Liver (tissue), 9 donors: ENCODE data around the gene PROZ. TPM values are rescaled to one million over a fixed set of nuclear protein-coding genes. Genes with fewer than 3 reads are reported as not detected.
A peak's percentile ranks its signal among the peaks of the same experiment; 100 is the strongest.

Source experiments
- DNase-seq: peaks from one replicate; pipeline ENCODE4 v3.0.0-alpha.2; 2017; ENCODE audit warnings: low spot score
- H3K27ac ChIP-seq, 2 donors: one replicate each; pipeline ENCODE4 v1.7.0; 2013; ENCODE audit warnings: inconsistent platforms in 2 of 2, low read length in 2 of 2, control low read depth in 1 of 2, low read depth in 1 of 2, mild to moderate bottlenecking in 1 of 2
- H3K27me3 ChIP-seq, 4 donors: one replicate each; pipeline versions ENCODE4 v1.6.1 to v1.7.0; 2013; ENCODE audit warnings: low read length in 3 of 4, inconsistent platforms in 1 of 4, mild to moderate bottlenecking in 1 of 4, moderate library complexity in 1 of 4; ENCODE audit not compliant: control insufficient read depth in 4 of 4, insufficient read depth in 4 of 4
- H3K36me3 ChIP-seq, 4 donors: one replicate each; pipeline versions ENCODE4 v1.6.1 to v1.7.0; 2013; ENCODE audit warnings: low read length in 3 of 4, mild to moderate bottlenecking in 3 of 4, low read depth in 1 of 4, moderate library complexity in 1 of 4; ENCODE audit not compliant: control insufficient read depth in 4 of 4, insufficient read depth in 3 of 4
- H3K4me1 ChIP-seq, 4 donors: one replicate each; pipeline versions ENCODE4 v1.6.1 to v1.7.0; 2013; ENCODE audit warnings: low read length in 3 of 4, mild to moderate bottlenecking in 3 of 4, moderate library complexity in 1 of 4; ENCODE audit not compliant: control insufficient read depth in 4 of 4, insufficient read depth in 4 of 4
- H3K4me3 ChIP-seq, 3 donors: one replicate each; pipeline versions ENCODE4 v1.6.1 to v1.7.0; 2013; ENCODE audit warnings: low read length in 3 of 3, control low read depth in 1 of 3, low read depth in 1 of 3, mild to moderate bottlenecking in 1 of 3
- H3K9ac ChIP-seq, 2 donors: one replicate each; pipeline ENCODE4 v1.7.0; 2013; ENCODE audit warnings: low read length in 2 of 2, mild to moderate bottlenecking in 2 of 2, moderate library complexity in 2 of 2, control low read depth in 1 of 2, low read depth in 1 of 2
- H3K9me3 ChIP-seq, 4 donors: one replicate each; pipeline versions ENCODE4 v1.6.1 to v1.7.0; 2013; ENCODE audit warnings: low read length in 3 of 4; ENCODE audit not compliant: control insufficient read depth in 4 of 4
- ATF3 ChIP-seq: IDR thresholded peaks from 2 replicates; pipeline ENCODE4 v1.6.1; 2016; ENCODE audit warnings: antibody characterized with exemption
- CTCF ChIP-seq: fragments of 150-350 bp; IDR thresholded peaks from 2 replicates; pipeline ENCODE4 v1.5.1; 2017; ENCODE audit warnings: improper control_type of control experiment, low read depth, low read length; ENCODE audit not compliant: missing input control
- EGR1 ChIP-seq, 2 donors: IDR thresholded peaks; 2 replicates each; pipeline ENCODE4 v1.6.1; 2016 to 2018; ENCODE audit warnings: antibody characterized with exemption in 2 of 2, low read depth in 2 of 2
- FOXA1 ChIP-seq: IDR thresholded peaks from 2 replicates; pipeline ENCODE4 v1.6.1; 2016; ENCODE audit warnings: antibody characterized with exemption
- FOXA2 ChIP-seq: IDR thresholded peaks from 2 replicates; pipeline ENCODE4 v1.6.1; 2016; ENCODE audit warnings: antibody characterized with exemption
- GABPA ChIP-seq, 2 donors: IDR thresholded peaks in 1 of 2; conservative IDR thresholded peaks in 1 of 2; 2 replicates each; pipeline ENCODE4 v1.6.1; 2016; ENCODE audit warnings: antibody characterized with exemption in 2 of 2, mild to moderate bottlenecking in 1 of 2, moderate library complexity in 1 of 2
- HNF4A ChIP-seq, 2 donors: conservative IDR thresholded peaks; 2 replicates each; pipeline ENCODE4 v1.6.1; 2016; ENCODE audit warnings: antibody characterized with exemption in 2 of 2, mild to moderate bottlenecking in 2 of 2
- HNF4G ChIP-seq: IDR thresholded peaks from 2 replicates; pipeline ENCODE4 v1.6.1; 2016; ENCODE audit warnings: antibody characterized with exemption
- JUND ChIP-seq, 2 donors: IDR thresholded peaks; 2 replicates each; pipeline ENCODE4 v1.6.1; 2016; ENCODE audit warnings: antibody characterized with exemption in 2 of 2
- MAX ChIP-seq: IDR thresholded peaks from 2 replicates; pipeline ENCODE4 v1.6.1; 2016; ENCODE audit warnings: antibody characterized with exemption
- NR2F2 ChIP-seq: IDR thresholded peaks from 2 replicates; pipeline ENCODE4 v1.6.1; 2016; ENCODE audit warnings: antibody characterized with exemption
- RAD21 ChIP-seq, 2 donors: IDR thresholded peaks; 2 replicates each; pipeline ENCODE4 v1.6.1; 2016; ENCODE audit warnings: antibody characterized with exemption in 2 of 2, mild to moderate bottlenecking in 2 of 2
- REST ChIP-seq: IDR thresholded peaks from 2 replicates; pipeline ENCODE4 v1.6.1; 2016; ENCODE audit warnings: antibody characterized with exemption, mild to moderate bottlenecking
- RXRA ChIP-seq, 2 donors: IDR thresholded peaks; 2 replicates each; pipeline ENCODE4 v1.6.1; 2017 to 2018; ENCODE audit warnings: antibody characterized with exemption in 2 of 2, mild to moderate bottlenecking in 1 of 2
- SP1 ChIP-seq: IDR thresholded peaks from 2 replicates; pipeline ENCODE4 v1.6.1; 2018; ENCODE audit warnings: antibody characterized with exemption, mild to moderate bottlenecking
- TAF1 ChIP-seq: conservative IDR thresholded peaks from 2 replicates; pipeline ENCODE4 v1.6.1; 2016; ENCODE audit warnings: antibody characterized with exemption, mild to moderate bottlenecking
- YY1 ChIP-seq: IDR thresholded peaks from 2 replicates; pipeline ENCODE4 v1.6.1; 2016; ENCODE audit warnings: antibody characterized with exemption, mild to moderate bottlenecking
- ZBTB33 ChIP-seq: IDR thresholded peaks from 2 replicates; pipeline ENCODE4 v1.6.1; 2016; ENCODE audit warnings: antibody characterized with exemption
- WGBS: extraction: QIAGEN DNeasy Blood & Tissue Kit; methylation state at CpG from one replicate; pipeline ENCODE4 v1.1.7; 2013; 5-methylcytosine and 5-hydroxymethylcytosine counted together
- polyA plus RNA-seq, 2 donors: library from polyadenylated mRNA; stranded (reverse) in 1 of 2; unstranded in 1 of 2; fragments of 200-250 nt in 1 of 2; fragments of >200 nt in 1 of 2; fragmentation: Nextera tagmentation in 1 of 2; extraction: Ambion mirVana in 1 of 2; gene quantifications; one replicate each; pipeline versions ENCODE4 v1.2.1 to v1.2.3, GENCODE V29; 2013 to 2015
- total RNA-seq, 2 donors: library from RNA; depleted of rRNA; stranded (reverse); fragments of >200 nt; gene quantifications; one replicate each; pipeline ENCODE4 v1.2.3, GENCODE V29; 2014
- donor health status: healthy.
- donor health status: healthy.
- donor health status: healthy.
- donor health status: healthy.
- donor health status: healthy.

Gene PROZ
- total and polyA plus RNA-seq, 4 donors: 10.6 to 40.7 (median 30.3) TPM

GRCh38 chr13:113119822-113120189 is 38.6 kb upstream of the PROZ start:
- H3K36me3 ChIP-seq: peaks cover 0 to 6% (median 5%) of the 10 kb centered on the region in 4 donors
- no peaks in the 10 kb centered on the region for H3K27me3 ChIP-seq
- H3K9me3 ChIP-seq: no peaks in the 10 kb centered on the region
- no peak overlapping the region for H3K4me3 ChIP-seq
- H3K9ac ChIP-seq: no peak overlapping the region
- TF ChIP-seq HNF4G: no peak
- TF ChIP-seq ATF3: no peak
- no peak for TF ChIP-seq ZBTB33
- no peak for TF ChIP-seq HNF4A (conservative IDR thresholded peaks at IDR 0.05)
- TF ChIP-seq RXRA (IDR thresholded peaks at IDR 0.05): no peak
- TF ChIP-seq TAF1: no peak
- no peak for TF ChIP-seq YY1
- no peak for TF ChIP-seq MAX
- TF ChIP-seq CTCF: no peak
- no peak for TF ChIP-seq FOXA2
- no peak for TF ChIP-seq NR2F2
- TF ChIP-seq RAD21 (IDR thresholded peaks at IDR 0.05): no peak
- no peak for TF ChIP-seq GABPA (IDR thresholded peaks at IDR 0.05 in 1 of 2, conservative IDR thresholded peaks at IDR 0.05 in 1 of 2)
- no peak for TF ChIP-seq JUND (IDR thresholded peaks at IDR 0.05)
- no peak for TF ChIP-seq SP1
- no peak for TF ChIP-seq FOXA1
- no peak for TF ChIP-seq EGR1 (IDR thresholded peaks at IDR 0.05; ENCODE audit: low read depth in 2 of 2)
- no peak for TF ChIP-seq REST
- peaks cover 3 to 29% (median 18%) of the 10 kb centered on the region in 4 donors for H3K4me1 ChIP-seq
- WGBS: 96% methylated on average over 7 of the region's 7 CpGs
- no peak overlapping the region for H3K27ac ChIP-seq
- DNase-seq: peak; percentile 4
